Right cardiac atrium (tissue), 5 donors: Measurements from ENCODE around the gene IRF8. TPM values are rescaled to one million over a fixed set of nuclear protein-coding genes. Genes with fewer than 3 reads are reported as not detected.
A peak's percentile ranks its signal among the peaks of the same experiment; 100 is the strongest.
"Not testable (repeated sequence)": the region's sequence is repeated elsewhere in the genome, so short reads cannot be mapped to it uniquely, and the experiment has no call there.

Source experiments
- ATAC-seq, 2 donors: fragments of 200-7000 bp; cut with Tn5 transposase; one replicate each; pipeline versions ENCODE4 v1.8.0 to v1.9.1; 2020; ENCODE audit warnings: moderate library complexity in 2 of 2, mild to moderate bottlenecking in 1 of 2
- DNase-seq, 3 donors: peaks; one replicate each; pipeline ENCODE4 v3.0.0-alpha.2; 2020
- H3K27ac ChIP-seq: one replicate; pipeline ENCODE4 v1.5.1; 2013; ENCODE audit warnings: mild to moderate bottlenecking, low read length, control low read depth, moderate library complexity
- H3K27me3 ChIP-seq: one replicate; pipeline ENCODE4 v1.6.1; 2013; ENCODE audit not compliant: control insufficient read depth, insufficient read depth
- H3K4me1 ChIP-seq: one replicate; pipeline ENCODE4 v1.6.1; 2013; ENCODE audit warnings: low read length; ENCODE audit not compliant: control insufficient read depth, insufficient read depth
- H3K4me3 ChIP-seq: one replicate; pipeline ENCODE4 v1.5.1; 2013; ENCODE audit warnings: low read length, control low read depth
- H3K9me3 ChIP-seq: one replicate; pipeline ENCODE4 v1.6.1; 2013; ENCODE audit warnings: low read length; ENCODE audit not compliant: control insufficient read depth
- WGBS: extraction: QIAGEN DNeasy Blood & Tissue Kit; methylation state at CpG from one replicate; pipeline ENCODE4 v1.1.7; 2013; 5-methylcytosine and 5-hydroxymethylcytosine counted together
- intact Hi-C, 4 donors: fragments of 100-400 bp; cut with DNase I; formaldehyde crosslinking; loops; one replicate each; pipeline versions ENCODE4 v1.11.0 to v1.14.0; 2022 to 2023
- polyA plus RNA-seq: library from polyadenylated mRNA; stranded (reverse); fragments of 200-250 nt; gene quantifications from one replicate; pipeline ENCODE4 v1.2.3, GENCODE V29; 2013
- total RNA-seq, 4 donors: library from RNA; stranded (reverse); fragmentation: NEBNext Ultra II Directional; extraction: Animal tissue kit (Norgen Biotek cat#: 25700); gene quantifications; one replicate each; pipeline ENCODE4 v1.2.1, GENCODE V29; 2021
- donor health status: healthy with polysubstance abuse.
- donor health status: DM: no; HTN: yes; CAD: no.
- donor health status: DM: no; HTN: no; CAD: no.
- donor health status: DM: no; HTN: yes; CAD: no; lungs with severe emphysema.
- donor health status: DM: yes; HTN: yes; CAD: no.

The IRF8 gene
- total and polyA plus RNA-seq, 5 donors, result 1.6 to 9.2 (median 5.9) TPM

- no peak for ATAC-seq
- no peak for DNase-seq
- Histone ChIP-seq H3K27ac (no peak overlapping the region), H3K4me1 (no peaks in the 10 kb centered on the region), H3K4me3 (no peak overlapping the region), H3K9me3 (no peaks in the 10 kb centered on the region), H3K27me3 (no peaks in the 10 kb centered on the region)
- WGBS, result 24% methylated on average over 2 of the region's 2 CpGs
- intact Hi-C loops, result no loop called here
Measured at GRCh38 chr16:85897382-85897781, 1.6 kb upstream of the IRF8 start.

GRCh38 chr16:85899444-85899843 lies 482 bp downstream of the IRF8 start:
- peak overlapping the region; percentile 42 for H3K4me3 ChIP-seq
- H3K27me3 ChIP-seq, result no peaks in the 10 kb centered on the region
- no peak overlapping the region for H3K27ac ChIP-seq
- WGBS, result 33% methylated on average over 7 of the region's 7 CpGs
- no peaks in the 10 kb centered on the region for H3K9me3 ChIP-seq
- no peak for DNase-seq
- ATAC-seq, result no peak
- intact Hi-C loops, result no loop called here
- no peaks in the 10 kb centered on the region for H3K4me1 ChIP-seq

DNA sequence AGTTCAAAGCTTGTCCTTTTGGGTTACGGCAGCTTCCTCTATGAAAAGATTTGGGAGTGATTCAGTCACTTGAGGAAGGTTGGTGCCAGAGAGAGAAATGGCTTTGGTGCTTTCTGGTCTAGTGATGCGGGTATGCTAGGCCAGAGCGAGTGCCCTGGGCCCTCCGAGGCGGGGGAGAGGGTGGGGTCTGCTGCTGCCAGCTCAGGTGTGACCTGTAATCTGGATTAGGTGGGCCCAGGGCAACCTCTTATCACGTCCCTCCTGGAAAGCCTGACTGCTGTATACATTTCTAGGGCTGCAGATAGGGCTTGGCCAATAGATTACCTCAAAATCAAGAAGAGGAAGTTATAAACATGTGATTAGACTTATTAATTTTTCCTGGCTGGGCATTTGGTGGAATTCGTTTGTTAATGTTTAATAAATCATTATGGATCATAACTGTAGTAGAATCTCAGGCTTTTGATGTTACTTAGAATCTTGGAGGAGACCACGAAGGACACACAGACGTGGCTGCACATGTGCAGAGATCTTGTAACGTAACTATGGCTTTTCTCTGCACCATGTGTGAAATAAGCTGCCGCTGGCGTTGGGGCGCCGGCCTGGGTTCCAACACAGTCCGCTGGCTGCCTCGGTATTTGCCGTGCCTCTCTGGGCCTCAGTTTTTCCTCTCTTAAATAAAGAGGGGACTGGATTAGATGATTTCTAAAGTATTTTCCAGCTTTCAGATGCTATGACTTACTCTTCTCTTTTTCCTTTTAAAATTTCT lies 1.2 kb downstream of the IRF8 start:
- intact Hi-C loops, result no loop called here
- Histone ChIP-seq H3K9me3 (no peaks in the 10 kb centered on the region), H3K4me1 (no peaks in the 10 kb centered on the region), H3K4me3 (peak overlapping the region; percentile 42), H3K27me3 (no peaks in the 10 kb centered on the region), H3K27ac (no peak overlapping the region)
- ATAC-seq, result no peak
- DNase-seq, result no peak
- 86% methylated on average over 17 of the region's 17 CpGs for WGBS

DNA sequence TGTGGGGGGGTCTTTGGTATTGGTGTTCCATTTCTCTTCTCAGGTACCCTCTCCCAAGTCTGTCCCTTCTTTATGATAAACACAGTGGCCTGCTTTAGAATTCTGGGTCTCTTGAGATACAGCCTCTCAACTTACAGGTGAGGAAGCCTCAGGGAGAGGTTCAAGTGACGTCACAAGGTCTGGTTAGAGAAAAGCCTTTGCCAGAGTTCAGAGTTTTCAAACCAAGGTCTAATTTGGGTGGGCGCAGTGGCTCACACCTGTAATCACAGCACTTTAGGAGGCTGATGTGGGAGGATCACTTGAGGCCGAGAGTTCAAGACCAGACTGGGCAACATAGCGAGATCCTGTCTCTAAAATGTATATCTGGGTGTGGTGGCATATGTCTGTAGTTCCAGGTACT lies 2.1 kb downstream of the IRF8 start:
- intact Hi-C loops, result no loop called here
- WGBS, result 95% methylated on average over 4 of the region's 4 CpGs

DNA sequence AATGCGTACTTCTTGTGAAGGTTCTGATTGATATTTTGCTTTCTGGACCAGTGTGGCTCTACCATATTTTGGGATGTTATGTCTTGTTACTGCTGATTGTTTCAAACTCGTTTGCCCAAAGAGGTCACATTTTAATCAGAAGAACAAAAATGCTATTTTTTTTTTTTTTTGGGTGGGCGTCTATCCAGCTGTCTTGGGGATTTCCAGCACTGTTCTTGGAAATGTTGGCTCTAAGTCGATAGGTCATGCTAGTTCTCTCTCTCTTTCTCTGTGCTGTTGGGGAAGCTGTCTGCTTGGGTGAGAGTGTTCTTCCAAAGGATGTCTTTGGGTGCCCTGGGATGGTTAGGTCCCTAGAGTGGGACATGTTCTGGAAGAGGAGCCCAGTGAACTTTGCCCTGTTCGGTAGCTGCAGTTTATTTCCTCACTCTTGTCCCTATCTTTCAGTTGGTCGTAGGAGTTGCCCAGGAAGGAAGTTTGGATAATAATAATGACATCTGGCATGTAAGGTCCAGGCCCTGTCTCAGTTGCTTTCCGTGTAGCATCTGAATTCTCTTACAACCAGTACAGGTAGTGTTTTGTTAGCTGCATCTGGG lies 2.9 kb downstream of the IRF8 start:
- H3K4me3 ChIP-seq, result no peak overlapping the region
- no peaks in the 10 kb centered on the region for H3K4me1 ChIP-seq
- no peaks in the 10 kb centered on the region for H3K9me3 ChIP-seq
- WGBS, result 35% methylated on average over 7 of the region's 7 CpGs
- no peak overlapping the region for H3K27ac ChIP-seq
- ATAC-seq, result no peak
- H3K27me3 ChIP-seq, result no peaks in the 10 kb centered on the region
- DNase-seq, result no peak
- intact Hi-C loops, result no loop called here

More for the DNA sequence above, 2.1 kb downstream of the IRF8 start:
- Histone ChIP-seq H3K9me3 (no peaks in the 10 kb centered on the region), H3K27me3 (no peaks in the 10 kb centered on the region), H3K4me1 (no peaks in the 10 kb centered on the region), H3K27ac (no peak overlapping the region), H3K4me3 (no peak overlapping the region)
- no peak for DNase-seq
- ATAC-seq, result no peak

DNA sequence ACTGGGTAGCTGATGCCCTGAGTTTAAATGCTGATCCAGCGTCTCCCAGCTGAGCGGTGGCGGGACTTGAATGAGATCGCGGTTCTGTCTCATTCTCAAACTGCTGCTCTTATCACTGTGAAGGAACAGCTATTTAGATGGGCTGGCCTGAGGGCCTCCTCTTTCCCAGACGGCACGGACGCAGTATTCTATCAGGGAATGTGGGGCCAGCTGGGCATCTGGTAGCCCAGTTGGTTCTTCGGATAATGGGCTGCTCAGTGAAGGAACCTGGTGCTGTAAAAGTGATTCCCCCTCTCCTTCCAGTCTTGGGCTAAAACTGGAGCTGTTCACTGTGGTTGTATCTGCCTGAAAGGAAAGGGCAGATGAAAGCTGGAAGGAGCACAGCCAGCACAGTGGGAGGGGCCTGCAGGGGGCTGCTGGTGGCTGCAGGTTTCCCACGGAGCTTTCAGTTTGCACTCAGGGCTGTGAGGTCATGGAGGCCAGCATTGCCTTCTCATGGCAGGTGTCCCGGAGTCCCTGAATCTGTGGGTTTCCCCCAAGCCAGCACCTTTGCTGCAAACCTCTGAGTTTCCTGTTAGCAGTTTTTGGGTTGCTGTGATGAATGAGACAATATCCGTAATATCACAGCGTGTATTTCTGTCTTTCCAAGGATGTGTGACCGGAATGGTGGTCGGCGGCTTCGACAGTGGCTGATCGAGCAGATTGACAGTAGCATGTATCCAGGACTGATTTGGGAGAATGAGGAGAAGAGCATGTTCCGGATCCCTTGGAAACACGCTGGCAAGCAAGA lies 3.6 kb downstream of the IRF8 start:
- H3K27me3 ChIP-seq, result no peaks in the 10 kb centered on the region
- H3K27ac ChIP-seq, result no peak overlapping the region
- intact Hi-C loops, result no loop called here
- H3K4me1 ChIP-seq, result no peaks in the 10 kb centered on the region
- 53% methylated on average over 20 of the region's 20 CpGs for WGBS
- DNase-seq (no peak), ATAC-seq (no peak)
- H3K4me3 ChIP-seq, result no peak overlapping the region
- H3K9me3 ChIP-seq, result no peaks in the 10 kb centered on the region

DNA sequence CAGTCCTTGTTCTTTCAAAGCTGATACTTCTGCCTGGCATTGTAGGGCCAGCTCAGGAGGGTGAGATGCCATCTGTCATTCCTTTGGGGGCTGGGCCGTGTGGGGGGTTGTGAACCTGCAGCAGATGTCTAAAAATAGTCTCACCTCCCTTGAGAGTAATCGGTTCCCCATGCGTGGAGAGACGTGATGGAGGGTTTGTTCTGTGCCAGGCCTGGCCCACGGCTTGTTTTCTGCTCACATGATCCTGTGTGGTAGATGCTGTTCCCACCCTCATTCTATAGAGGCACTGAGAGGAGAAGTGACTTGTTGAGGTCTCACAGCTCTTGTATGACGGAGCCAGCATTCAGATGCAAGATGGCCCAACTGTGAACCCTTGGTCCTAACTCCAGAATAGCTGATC lies 4.6 kb downstream of the IRF8 start:
- no peaks in the 10 kb centered on the region for H3K4me1 ChIP-seq
- no peaks in the 10 kb centered on the region for H3K9me3 ChIP-seq
- intact Hi-C loops, result no loop called here
- no peak overlapping the region for H3K27ac ChIP-seq
- H3K27me3 ChIP-seq, result no peaks in the 10 kb centered on the region
- WGBS, result 71% methylated on average over 6 of the region's 6 CpGs
- H3K4me3 ChIP-seq, result no peak overlapping the region
- DNase-seq (no peak), ATAC-seq (no peak)

DNA sequence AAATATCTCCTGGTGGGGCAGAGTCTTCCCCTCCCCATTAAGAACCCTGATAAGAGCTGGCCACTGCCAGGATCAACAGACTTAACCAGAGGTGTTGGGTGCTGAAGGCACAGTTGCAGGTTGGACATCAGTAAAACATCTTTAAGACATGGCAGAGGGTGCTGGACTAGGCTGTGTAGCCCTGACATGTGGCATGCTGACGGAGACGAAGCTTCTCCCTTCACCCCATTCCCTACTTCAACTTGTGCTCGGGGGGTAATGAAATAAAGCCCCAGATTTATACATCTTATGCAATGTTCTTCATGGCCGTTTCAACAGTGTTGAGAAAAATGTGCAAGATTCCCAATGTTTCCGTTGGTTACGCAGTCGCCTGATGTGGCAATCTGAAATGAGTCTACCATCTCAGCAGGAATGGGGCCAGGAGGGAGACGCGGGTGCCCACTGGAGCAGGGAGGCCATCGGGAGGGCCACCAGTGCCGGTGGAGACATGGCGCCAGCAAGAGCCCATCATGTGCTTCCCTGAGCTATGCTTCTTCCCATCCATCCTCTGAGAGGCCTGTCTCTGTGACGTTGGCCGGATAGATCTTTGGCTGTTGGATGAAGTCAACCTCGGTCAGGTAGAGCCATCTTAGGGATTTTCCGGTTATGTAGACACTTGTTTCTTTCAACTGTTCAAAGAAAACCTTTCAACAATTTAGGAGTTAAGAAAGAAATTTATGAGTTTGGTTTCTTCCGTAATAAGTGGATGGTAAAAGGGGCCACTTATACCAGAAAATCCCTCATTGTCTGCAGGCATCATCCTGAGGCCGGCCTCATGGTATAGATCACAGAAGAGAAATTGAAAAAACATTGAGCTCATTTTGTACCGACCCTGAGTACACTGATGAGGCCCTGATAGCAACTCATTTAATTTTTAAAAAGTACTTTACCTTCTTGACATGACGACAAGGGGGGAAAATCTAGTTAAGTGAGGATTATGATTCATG lies 6.4 kb downstream of the IRF8 start:
- intact Hi-C loops, result no loop called here
- Histone ChIP-seq H3K27ac (no peak overlapping the region), H3K4me1 (no peaks in the 10 kb centered on the region), H3K4me3 (no peak overlapping the region), H3K27me3 (no peaks in the 10 kb centered on the region), H3K9me3 (no peaks in the 10 kb centered on the region)
- 91% methylated on average over 20 of the region's 20 CpGs for WGBS
- ATAC-seq (peak in 1 of 2 donors; percentile 34), DNase-seq (peak in 1 of 3 donors; percentile 44)

GRCh38 chr16:85906349-85906748 lies 7.4 kb downstream of the IRF8 start:
- H3K4me1 ChIP-seq, result no peaks in the 10 kb centered on the region
- ATAC-seq (no peak), DNase-seq (no peak)
- no peak overlapping the region for H3K4me3 ChIP-seq
- intact Hi-C loops, result no loop called here
- no peaks in the 10 kb centered on the region for H3K27me3 ChIP-seq
- no peak overlapping the region for H3K27ac ChIP-seq
- WGBS, result 95% methylated on average over 13 of the region's 13 CpGs
- no peaks in the 10 kb centered on the region for H3K9me3 ChIP-seq

DNA sequence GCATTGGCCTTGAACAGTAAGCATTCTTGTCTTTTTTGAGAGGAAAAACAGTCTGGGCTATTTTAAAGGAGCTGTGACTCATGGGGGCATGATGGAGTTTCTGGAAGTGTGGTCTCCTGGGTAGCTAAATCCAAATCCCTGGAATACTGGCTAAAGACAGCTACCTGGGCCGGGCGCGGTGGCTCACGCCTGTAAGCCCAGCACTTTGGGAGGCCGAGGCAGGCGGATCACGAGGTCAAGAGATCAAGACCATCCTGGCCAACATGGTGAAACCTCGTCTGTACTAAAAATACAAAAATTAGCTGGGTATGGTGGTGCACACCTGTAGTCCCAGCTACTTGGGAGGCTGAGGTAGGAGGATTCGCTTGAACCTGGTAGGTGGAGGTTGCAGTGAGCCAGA lies 8.3 kb downstream of the IRF8 start:
- intact Hi-C loops, ATAC-seq, H3K4me1 ChIP-seq, H3K27ac ChIP-seq, H3K4me3 ChIP-seq, H3K27me3 ChIP-seq, DNase-seq, H3K9me3 ChIP-seq: not testable (repeated sequence)
- 93% methylated on average over 9 of the region's 9 CpGs for WGBS
